A673 (cell line): ENCODE data around the gene LFNG.

ENCODE experiments used
- EZH2 ChIP-seq: fragments of 200-600 bp; sonication (generic); IDR thresholded peaks from 2 replicates; pipeline ENCODE4 v1.6.1; 2017; ENCODE audit warnings: borderline replicate concordance, low read depth, mild to moderate bottlenecking, mixed read lengths, antibody characterized with exemption, low read length; ENCODE audit not compliant: poor library complexity, severe bottlenecking
- TF ChIP-seq, protein P1 (sequence below): fragments of 300-800, 200-600 bp; sonication (generic); conservative IDR thresholded peaks from 2 replicates; pipeline ENCODE4 v1.5.1; 2017; ENCODE audit warnings: low read depth, mild to moderate bottlenecking, antibody characterized with exemption, low read length, moderate library complexity, mixed read lengths

DNA sequence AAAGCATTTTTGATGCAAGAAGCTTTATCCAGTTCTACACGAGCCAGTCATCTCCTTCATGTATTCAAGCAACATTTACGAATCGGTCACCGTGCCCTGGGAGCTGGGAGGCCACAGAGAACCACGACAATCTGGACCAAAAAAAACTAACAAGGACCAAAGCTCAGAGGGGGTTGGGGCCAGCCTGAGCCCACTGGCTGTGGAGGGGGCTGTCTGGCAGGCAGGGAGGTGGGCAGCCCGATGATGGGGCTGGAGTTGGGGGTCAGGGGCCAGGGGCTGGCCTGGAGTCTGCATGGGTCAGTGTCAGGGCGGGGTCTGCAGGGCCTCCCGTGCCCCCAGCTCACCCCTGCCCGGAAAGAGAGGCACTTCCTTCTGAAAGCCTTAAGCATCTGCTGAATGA, 30.9 kb upstream of the LFNG start:
- TF ChIP-seq, protein P1, sequence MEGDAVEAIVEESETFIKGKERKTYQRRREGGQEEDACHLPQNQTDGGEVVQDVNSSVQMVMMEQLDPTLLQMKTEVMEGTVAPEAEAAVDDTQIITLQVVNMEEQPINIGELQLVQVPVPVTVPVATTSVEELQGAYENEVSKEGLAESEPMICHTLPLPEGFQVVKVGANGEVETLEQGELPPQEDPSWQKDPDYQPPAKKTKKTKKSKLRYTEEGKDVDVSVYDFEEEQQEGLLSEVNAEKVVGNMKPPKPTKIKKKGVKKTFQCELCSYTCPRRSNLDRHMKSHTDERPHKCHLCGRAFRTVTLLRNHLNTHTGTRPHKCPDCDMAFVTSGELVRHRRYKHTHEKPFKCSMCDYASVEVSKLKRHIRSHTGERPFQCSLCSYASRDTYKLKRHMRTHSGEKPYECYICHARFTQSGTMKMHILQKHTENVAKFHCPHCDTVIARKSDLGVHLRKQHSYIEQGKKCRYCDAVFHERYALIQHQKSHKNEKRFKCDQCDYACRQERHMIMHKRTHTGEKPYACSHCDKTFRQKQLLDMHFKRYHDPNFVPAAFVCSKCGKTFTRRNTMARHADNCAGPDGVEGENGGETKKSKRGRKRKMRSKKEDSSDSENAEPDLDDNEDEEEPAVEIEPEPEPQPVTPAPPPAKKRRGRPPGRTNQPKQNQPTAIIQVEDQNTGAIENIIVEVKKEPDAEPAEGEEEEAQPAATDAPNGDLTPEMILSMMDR, result no peak
- no peak for TF ChIP-seq EZH2
